ENCODE data around the gene CNNM2.

DNA sequence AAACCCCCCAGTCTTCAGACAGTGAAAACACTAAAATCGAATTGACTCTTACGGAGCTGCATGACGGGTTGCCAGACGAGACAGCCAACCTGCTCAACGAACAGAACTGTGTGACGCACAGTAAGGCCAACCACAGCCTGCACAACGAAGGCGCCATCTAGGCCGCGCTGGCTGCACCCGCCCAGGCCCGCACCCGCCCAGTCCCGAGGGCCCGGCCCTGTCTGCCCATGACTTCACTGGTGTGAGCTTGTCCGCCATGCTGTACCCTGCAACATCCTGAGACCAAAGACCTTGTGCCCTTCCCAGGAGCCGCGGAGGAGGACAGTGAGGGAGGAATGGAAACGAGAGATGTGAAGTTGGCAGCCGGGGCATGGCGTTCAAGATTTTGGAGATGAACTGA, 158.9 kb downstream of the CNNM2 start:
- TF ChIP-seq, protein P1, sequence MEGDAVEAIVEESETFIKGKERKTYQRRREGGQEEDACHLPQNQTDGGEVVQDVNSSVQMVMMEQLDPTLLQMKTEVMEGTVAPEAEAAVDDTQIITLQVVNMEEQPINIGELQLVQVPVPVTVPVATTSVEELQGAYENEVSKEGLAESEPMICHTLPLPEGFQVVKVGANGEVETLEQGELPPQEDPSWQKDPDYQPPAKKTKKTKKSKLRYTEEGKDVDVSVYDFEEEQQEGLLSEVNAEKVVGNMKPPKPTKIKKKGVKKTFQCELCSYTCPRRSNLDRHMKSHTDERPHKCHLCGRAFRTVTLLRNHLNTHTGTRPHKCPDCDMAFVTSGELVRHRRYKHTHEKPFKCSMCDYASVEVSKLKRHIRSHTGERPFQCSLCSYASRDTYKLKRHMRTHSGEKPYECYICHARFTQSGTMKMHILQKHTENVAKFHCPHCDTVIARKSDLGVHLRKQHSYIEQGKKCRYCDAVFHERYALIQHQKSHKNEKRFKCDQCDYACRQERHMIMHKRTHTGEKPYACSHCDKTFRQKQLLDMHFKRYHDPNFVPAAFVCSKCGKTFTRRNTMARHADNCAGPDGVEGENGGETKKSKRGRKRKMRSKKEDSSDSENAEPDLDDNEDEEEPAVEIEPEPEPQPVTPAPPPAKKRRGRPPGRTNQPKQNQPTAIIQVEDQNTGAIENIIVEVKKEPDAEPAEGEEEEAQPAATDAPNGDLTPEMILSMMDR (IDR thresholded peaks at IDR 0.05): no peak
- TF ChIP-seq EP300 (IDR thresholded peaks at IDR 0.05): no peak
- no peak for TF ChIP-seq POLR2A (IDR thresholded peaks at IDR 0.05)
